GM12878 (cell line): ENCODE data around the gene CLSTN2. TPM values are rescaled to one million over a fixed set of nuclear protein-coding genes. Genes with fewer than 3 reads are reported as not detected.

Source experiments
- ATAC-seq: fragments of 200-7000 bp; cut with Tn5 transposase; 3 replicates; pipeline ENCODE4 v1.9.1; 2020; ENCODE audit warnings: mild to moderate bottlenecking, moderate library complexity
- BruUV-seq: library from RNA; stranded (reverse); fragments of 400-500 nt; replicated peaks from 2 replicates; lab custom pipeline; 2021; lab: Mats Ljungman, UMichigan
- CTCF ChIA-PET: fragments of 300-600 bp; sonication (Branson Sonifier 250); formaldehyde crosslinking; extraction: SDS; loops from one replicate; lab custom pipeline; 2021; ENCODE audit warnings: inconsistent platforms; lab: Yijun Ruan, JAX
- POLR2A ChIA-PET: fragments of 350-600 bp; formaldehyde crosslinking; extraction: SDS; loops from one replicate; lab custom pipeline; 2021; ENCODE audit warnings: inconsistent platforms; lab: Charles Lee
- RAD21 ChIA-PET: fragments of 300-600 bp; sonication (Branson Sonifier 250); formaldehyde crosslinking; loops from one replicate; lab custom pipeline; 2023; ENCODE audit warnings: antibody characterized with exemption; ENCODE audit not compliant: unreplicated experiment; lab: Charles Lee
- SMC1A ChIA-PET: fragments of 300-600 bp; sonication (Branson Sonifier 250); formaldehyde crosslinking; loops from one replicate; lab custom pipeline; 2023; ENCODE audit not compliant: unreplicated experiment, uncharacterized antibody; lab: Charles Lee
- DNase-seq: peaks from one replicate; pipeline ENCODE4 v3.0.0-alpha.2; 2011; ENCODE audit warnings: low read depth, low spot score
- FAIRE-seq: peaks from 3 replicates; lab custom pipeline; 2011; peaks lifted over from hg19 to GRCh38; lab: Jason Lieb, UNC
- H2AFZ ChIP-seq: 2 replicates; pipeline ENCODE4 v1.6.0; 2011; ENCODE audit warnings: low read depth, low read length, control low read depth; ENCODE audit not compliant: control insufficient read depth
- H3K27ac ChIP-seq: 2 replicates; pipeline ENCODE4 v1.5.1; 2011; ENCODE audit warnings: control low read depth; ENCODE audit not compliant: control insufficient read depth, insufficient read depth
- H3K27me3 ChIP-seq, 2 experiments: replicated peaks in 1 of 2; 2 replicates each; pipeline versions ENCODE4 v1.6.0 to v1.6.1; 2011; ENCODE audit warnings: low read length in 1 of 2; ENCODE audit not compliant: control insufficient read depth in 2 of 2, insufficient read depth in 2 of 2
- H3K36me3 ChIP-seq, 2 experiments: 2 replicates each; pipeline ENCODE4 v1.5.1; 2011; ENCODE audit warnings: low read length in 1 of 2; ENCODE audit not compliant: control insufficient read depth in 2 of 2, insufficient read depth in 2 of 2
- H3K4me1 ChIP-seq: 2 replicates; pipeline ENCODE4 v1.6.1; 2011; ENCODE audit warnings: mild to moderate bottlenecking, low read length, moderate library complexity, mixed read lengths; ENCODE audit not compliant: control insufficient read depth, insufficient read depth
- H3K4me2 ChIP-seq: 2 replicates; pipeline ENCODE4 v1.6.0; 2011; ENCODE audit warnings: control low read depth; ENCODE audit not compliant: control insufficient read depth, insufficient read depth
- H3K4me3 ChIP-seq: fragments of 200-600 bp; sonication (generic); 2 replicates; pipeline ENCODE4 v1.5.1; 2016
- H3K79me2 ChIP-seq: 2 replicates; pipeline ENCODE4 v1.6.0; 2011; ENCODE audit warnings: low read length; ENCODE audit not compliant: control insufficient read depth, insufficient read depth
- H3K9ac ChIP-seq: 2 replicates; pipeline ENCODE4 v1.8.0; 2011; ENCODE audit warnings: low read length, control low read depth, mixed read lengths; ENCODE audit not compliant: control insufficient read depth, insufficient read depth
- H3K9me3 ChIP-seq: replicated peaks from 3 replicates; pipeline ENCODE4 v1.5.1; 2011; ENCODE audit warnings: mild to moderate bottlenecking, low read length; ENCODE audit not compliant: control insufficient read depth, insufficient read depth
- H4K20me1 ChIP-seq: 2 replicates; pipeline ENCODE4 v1.6.0; 2011; ENCODE audit not compliant: control insufficient read depth, insufficient read depth
- CEBPB ChIP-seq, 2 experiments: fragments of 150-350 bp in 1 of 2; IDR thresholded peaks; 2 replicates each; pipeline ENCODE4 v1.6.1; 2012 to 2014; ENCODE audit warnings: low read depth in 2 of 2, low read length in 2 of 2, borderline replicate concordance in 1 of 2, inconsistent platforms in 1 of 2
- IRF4 ChIP-seq: IDR thresholded peaks from 2 replicates; pipeline ENCODE4 v1.6.1; 2011; ENCODE audit warnings: low read depth, low read length
- PRDM15 ChIP-seq: fragments of 450-650 bp; formaldehyde crosslinking; IDR thresholded peaks from 2 replicates; pipeline ENCODE4 v1.4.0; 2020; ENCODE audit warnings: mild to moderate bottlenecking, moderate library complexity
- RELA ChIP-seq: fragments of 450-650 bp; IDR thresholded peaks from 2 replicates; pipeline ENCODE4 v1.8.0; 2014; ENCODE audit warnings: borderline replicate concordance; ENCODE audit not compliant: partially characterized antibody
- SIX5 ChIP-seq: IDR thresholded peaks from 2 replicates; pipeline ENCODE4 v1.6.1; 2011; ENCODE audit warnings: mild to moderate bottlenecking, low read depth, low read length, moderate library complexity; ENCODE audit not compliant: severe bottlenecking
- SREBF1 ChIP-seq: IDR thresholded peaks from 2 replicates; pipeline ENCODE4 v1.6.1; 2012; ENCODE audit warnings: mild to moderate bottlenecking, low read length
- WGBS: methylation state at CpG from one replicate; pipeline ENCODE4 v1.1.6; 2016; ENCODE audit warnings: low lambda C conversion rate; ENCODE audit not compliant: insufficient replicate concordance, insufficient coverage; ENCODE audit errors: missing lambda C conversion rate; 5-methylcytosine and 5-hydroxymethylcytosine counted together
- in situ Hi-C: fragments of 300-500 bp; cut with MboI; formaldehyde crosslinking; loops from 9 replicates; pipeline ENCODE4 v1.14.3; 2018; ENCODE audit warnings: mixed read lengths
- intact Hi-C: fragments of 100-400 bp; cut with micrococcal nuclease; formaldehyde crosslinking; loops from one replicate; pipeline ENCODE4 v1.14.2; 2022; ENCODE audit not compliant: unreplicated experiment
- polyA plus RNA-seq, 11 experiments: library from polyadenylated mRNA; depleted of rRNA in 4 of 11; unstranded in 6 of 11; stranded (reverse) in 5 of 11; fragments of >200 nt; fragmentation: Nextera tagmentation in 4 of 11; fragmentation: Illumina TruSeq in 1 of 11; extraction: Ambion mirVana in 4 of 11; extraction: Trizol in 1 of 11; gene quantifications; 1 replicate in 1 of 11; 2 replicates in 10 of 11; pipeline versions ENCODE4 v1.2.1 to v1.2.3, GENCODE V29; 2011 to 2016; ENCODE audit warnings: inconsistent platforms in 2 of 11, missing spikeins in 2 of 11, low read depth in 1 of 11
- total RNA-seq, 4 experiments: library from RNA; depleted of rRNA in 3 of 4; stranded (reverse); fragments of >200 nt in 3 of 4; fragmentation: Illumina TruSeq in 1 of 4; extraction: Trizol in 1 of 4; gene quantifications; 2 replicates each; pipeline versions ENCODE4 v1.2.1 to v1.2.3, GENCODE V29; 2013 to 2021
- TF ChIP-seq, protein P1 (sequence below): fragments of 450-650 bp; IDR thresholded peaks from 2 replicates; pipeline ENCODE4 v1.6.1; 2018; ENCODE audit warnings: mild to moderate bottlenecking, low read depth, moderate library complexity; ENCODE audit not compliant: partially characterized antibody

The CLSTN2 gene
- total and polyA plus RNA-seq, 10 of the 15 experiments (the other 5 are each of a cell fraction or from before 2014, with no cell fraction given) = under 0.01 to 0.10 (median under 0.01) TPM; not detected in 5

DNA sequence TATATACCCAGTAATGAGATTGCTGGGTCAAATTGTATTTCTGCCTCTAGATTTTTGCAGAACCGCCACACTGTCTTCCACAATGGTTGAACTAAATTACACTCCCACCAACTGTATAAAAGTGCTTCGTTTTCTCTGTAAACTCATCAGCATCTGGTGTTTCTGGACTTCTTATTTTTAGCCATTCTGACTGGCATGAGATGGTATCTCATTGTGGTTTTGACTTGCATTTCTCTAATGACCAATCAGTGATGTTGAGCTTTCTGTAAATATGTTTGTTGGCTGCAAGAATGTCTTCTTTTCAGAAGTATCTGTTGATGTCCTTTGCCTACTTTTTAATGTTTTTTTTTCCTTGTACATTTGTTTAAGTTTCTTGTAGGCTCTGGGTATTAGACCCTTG is 560.0 kb downstream of the CLSTN2 start:
- no peaks in the 10 kb centered on the region; a peak in 1 of 4 replicates for H3K27me3 ChIP-seq
- ChIA-PET RAD21 (interaction anchor here (0.6 kb wide), 1 partner anchor 258 kb away, joined by 5 read pairs; no protein-coding TSS in a partner anchor), POLR2A (no interaction called here), SMC1A (no interaction called here), CTCF (interaction anchor here (1.5 kb wide), 1 partner anchor 366 kb away, joined by 4 read pairs; no protein-coding TSS in a partner anchor)
- no TSS peak for BruUV-seq
- H3K9ac ChIP-seq = no peak overlapping the region
- H3K4me1 ChIP-seq = no peaks in the 10 kb centered on the region
- no peak for TF ChIP-seq CEBPB (IDR thresholded peaks at IDR 0.05; ENCODE audit: borderline replicate concordance in 1 of 2, low read depth in 2 of 2, low read length in 2 of 2)
- no peak for TF ChIP-seq IRF4
- TF ChIP-seq PRDM15 = no peak
- TF ChIP-seq, protein P1, sequence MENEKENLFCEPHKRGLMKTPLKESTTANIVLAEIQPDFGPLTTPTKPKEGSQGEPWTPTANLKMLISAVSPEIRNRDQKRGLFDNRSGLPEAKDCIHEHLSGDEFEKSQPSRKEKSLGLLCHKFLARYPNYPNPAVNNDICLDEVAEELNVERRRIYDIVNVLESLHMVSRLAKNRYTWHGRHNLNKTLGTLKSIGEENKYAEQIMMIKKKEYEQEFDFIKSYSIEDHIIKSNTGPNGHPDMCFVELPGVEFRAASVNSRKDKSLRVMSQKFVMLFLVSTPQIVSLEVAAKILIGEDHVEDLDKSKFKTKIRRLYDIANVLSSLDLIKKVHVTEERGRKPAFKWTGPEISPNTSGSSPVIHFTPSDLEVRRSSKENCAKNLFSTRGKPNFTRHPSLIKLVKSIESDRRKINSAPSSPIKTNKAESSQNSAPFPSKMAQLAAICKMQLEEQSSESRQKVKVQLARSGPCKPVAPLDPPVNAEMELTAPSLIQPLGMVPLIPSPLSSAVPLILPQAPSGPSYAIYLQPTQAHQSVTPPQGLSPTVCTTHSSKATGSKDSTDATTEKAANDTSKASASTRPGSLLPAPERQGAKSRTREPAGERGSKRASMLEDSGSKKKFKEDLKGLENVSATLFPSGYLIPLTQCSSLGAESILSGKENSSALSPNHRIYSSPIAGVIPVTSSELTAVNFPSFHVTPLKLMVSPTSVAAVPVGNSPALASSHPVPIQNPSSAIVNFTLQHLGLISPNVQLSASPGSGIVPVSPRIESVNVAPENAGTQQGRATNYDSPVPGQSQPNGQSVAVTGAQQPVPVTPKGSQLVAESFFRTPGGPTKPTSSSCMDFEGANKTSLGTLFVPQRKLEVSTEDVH = no peak
- no peak for TF ChIP-seq SREBF1
- no peak for TF ChIP-seq SIX5
- TF ChIP-seq RELA = no peak
- H3K79me2 ChIP-seq = no peaks in the 10 kb centered on the region
- ATAC-seq = no peak
- no peak overlapping the region for H2AFZ ChIP-seq
- no peak overlapping the region for H3K4me3 ChIP-seq
- 0% methylated on average over 2 of the region's 2 CpGs for WGBS
- no peak overlapping the region for H3K27ac ChIP-seq
- H3K9me3 ChIP-seq = no peaks in the 10 kb centered on the region
- no peak for FAIRE-seq
- no peak for DNase-seq
- no peaks in the 10 kb centered on the region for H3K36me3 ChIP-seq
- intact Hi-C loops = loop anchor here (5.0 kb wide), 1 partner anchor 368 kb away; no protein-coding TSS in a partner anchor
- H4K20me1 ChIP-seq = no peaks in the 10 kb centered on the region
- no peak overlapping the region for H3K4me2 ChIP-seq
- in situ Hi-C loops = no loop called here
